H9 (cell line): Measurements from ENCODE around the gene BMPR2. TPM values are rescaled to one million over a fixed set of nuclear protein-coding genes. Genes with fewer than 3 reads are reported as not detected.

Source experiments
- DNase-seq: peaks from one replicate; pipeline ENCODE4 v3.0.0-alpha.2; 2017
- H2AFZ ChIP-seq: one replicate; pipeline ENCODE4 v1.6.1; 2013; ENCODE audit warnings: mild to moderate bottlenecking, low read length, control low read depth, moderate library complexity
- H2AK5ac ChIP-seq: 2 replicates; pipeline ENCODE4 v1.6.1; 2013; ENCODE audit warnings: low read length, control low read depth, mixed read lengths; ENCODE audit not compliant: insufficient read length
- H2BK120ac ChIP-seq: one replicate; pipeline ENCODE4 v1.6.1; 2013; ENCODE audit warnings: low read depth, mild to moderate bottlenecking, low read length, control low read depth, inconsistent platforms; ENCODE audit not compliant: poor library complexity, severe bottlenecking
- H2BK12ac ChIP-seq: 2 replicates; pipeline ENCODE4 v1.6.1; 2013; ENCODE audit warnings: low read length, control low read depth, mixed read lengths, low read depth; ENCODE audit not compliant: insufficient read length
- H2BK15ac ChIP-seq: 2 replicates; pipeline ENCODE4 v1.6.1; 2013; ENCODE audit warnings: low read depth, low read length, control low read depth
- H2BK20ac ChIP-seq: one replicate; pipeline ENCODE4 v1.6.1; 2013; ENCODE audit warnings: low read depth, mild to moderate bottlenecking, low read length, control low read depth, inconsistent platforms; ENCODE audit not compliant: poor library complexity, severe bottlenecking
- H2BK5ac ChIP-seq: 2 replicates; pipeline ENCODE4 v1.6.1; 2013; ENCODE audit warnings: low read length, control low read depth, mixed read lengths; ENCODE audit not compliant: insufficient read length
- H3K14ac ChIP-seq: 2 replicates; pipeline ENCODE4 v1.6.1; 2013; ENCODE audit warnings: low read length, control low read depth; ENCODE audit not compliant: insufficient read depth
- H3K18ac ChIP-seq: 2 replicates; pipeline ENCODE4 v1.6.1; 2013; ENCODE audit warnings: low read depth, mild to moderate bottlenecking, mixed read lengths, low read length, control low read depth; ENCODE audit not compliant: insufficient read length
- H3K23ac ChIP-seq: 2 replicates; pipeline ENCODE4 v1.6.1; 2013; ENCODE audit warnings: low read length, control low read depth, mixed read lengths, low read depth; ENCODE audit not compliant: insufficient read length
- H3K23me2 ChIP-seq: 2 replicates; pipeline ENCODE4 v1.6.1; 2013; ENCODE audit warnings: low read depth, mild to moderate bottlenecking, mixed read lengths, low read length, control low read depth; ENCODE audit not compliant: insufficient read length, poor library complexity, severe bottlenecking
- H3K27ac ChIP-seq: 2 replicates; pipeline ENCODE4 v1.5.1; 2013; ENCODE audit warnings: low read length, control low read depth, mixed read lengths, low read depth; ENCODE audit not compliant: insufficient read length
- H3K27me3 ChIP-seq: 2 replicates; pipeline ENCODE4 v1.6.1; 2013; ENCODE audit warnings: low read length, control low read depth, inconsistent platforms; ENCODE audit not compliant: insufficient read depth
- H3K4ac ChIP-seq: 2 replicates; pipeline ENCODE4 v1.6.1; 2013; ENCODE audit warnings: low read depth, mild to moderate bottlenecking, control low read depth, inconsistent platforms, low read length, moderate library complexity
- H3K4me1 ChIP-seq: 2 replicates; pipeline ENCODE4 v1.6.1; 2013; ENCODE audit warnings: low read length, control low read depth, inconsistent platforms; ENCODE audit not compliant: insufficient read depth
- H3K4me2 ChIP-seq: 2 replicates; pipeline ENCODE4 v1.6.1; 2013; ENCODE audit warnings: low read length, control low read depth, mixed read lengths; ENCODE audit not compliant: insufficient read length, insufficient read depth
- H3K56ac ChIP-seq: 2 replicates; pipeline ENCODE4 v1.6.1; 2013; ENCODE audit warnings: low read depth, mild to moderate bottlenecking, mixed read lengths, low read length, control low read depth; ENCODE audit not compliant: insufficient read length
- H3K79me1 ChIP-seq: 2 replicates; pipeline ENCODE4 v1.6.1; 2013; ENCODE audit warnings: low read depth, mild to moderate bottlenecking, moderate library complexity, low read length, control low read depth, inconsistent platforms; ENCODE audit not compliant: insufficient read depth, poor library complexity, severe bottlenecking
- H3K79me2 ChIP-seq: 2 replicates; pipeline ENCODE4 v1.6.1; 2013; ENCODE audit warnings: low read length, control low read depth, inconsistent platforms; ENCODE audit not compliant: insufficient read depth
- H3K9ac ChIP-seq: 2 replicates; pipeline ENCODE4 v1.6.1; 2013; ENCODE audit warnings: low read length, control low read depth, mixed read lengths; ENCODE audit not compliant: insufficient read length; ENCODE audit errors: extremely low read depth
- H3K9me3 ChIP-seq: one replicate; pipeline ENCODE4 v1.6.1; 2013; ENCODE audit warnings: low read depth, low read length, inconsistent platforms; ENCODE audit not compliant: control insufficient read depth
- H3T11ph ChIP-seq: one replicate; pipeline ENCODE4 v1.6.1; 2013; ENCODE audit warnings: mild to moderate bottlenecking, low read length, control low read depth, inconsistent platforms
- H4K20me1 ChIP-seq: one replicate; pipeline ENCODE4 v1.6.1; 2013; ENCODE audit not compliant: control insufficient read depth, insufficient read length, insufficient read depth
- H4K5ac ChIP-seq: 2 replicates; pipeline ENCODE4 v1.6.1; 2013; ENCODE audit warnings: low read depth, mild to moderate bottlenecking, mixed read lengths, low read length, control low read depth; ENCODE audit not compliant: insufficient read length
- H4K8ac ChIP-seq: replicated peaks from 2 replicates; pipeline ENCODE4 v1.6.1; 2013; ENCODE audit warnings: low read length, control low read depth, mixed read lengths, low read depth; ENCODE audit not compliant: insufficient read length
- H4K91ac ChIP-seq: 2 replicates; pipeline ENCODE4 v1.6.1; 2013; ENCODE audit warnings: low read depth, mild to moderate bottlenecking, moderate library complexity, mixed read lengths, low read length, control low read depth; ENCODE audit not compliant: insufficient read length
- H3K27ac Mint-ChIP-seq, 3 experiments: 2 replicates in 2 of 3; 3 replicates in 1 of 3; pipeline ENCODE4 v1.8.0; 2020 to 2021; ENCODE audit warnings: mixed read lengths in 3 of 3, mild to moderate bottlenecking in 1 of 3, moderate library complexity in 1 of 3
- H3K27me3 Mint-ChIP-seq: 2 replicates; pipeline ENCODE4 v1.8.0; 2021; ENCODE audit warnings: low read depth, mild to moderate bottlenecking, moderate library complexity, mixed read lengths
- H3K36me3 Mint-ChIP-seq, 3 experiments: 2 replicates in 2 of 3; 3 replicates in 1 of 3; pipeline ENCODE4 v1.8.0; 2020 to 2021; ENCODE audit warnings: low read depth in 3 of 3, mixed read lengths in 3 of 3; ENCODE audit not compliant: insufficient read depth in 1 of 3
- H3K4me1 Mint-ChIP-seq, 2 experiments: 2 replicates each; pipeline ENCODE4 v1.8.0; 2020; ENCODE audit warnings: mixed read lengths in 2 of 2
- H3K4me3 Mint-ChIP-seq, 2 experiments: 2 replicates in 1 of 2; 3 replicates in 1 of 2; pipeline ENCODE4 v1.8.0; 2020 to 2021; ENCODE audit warnings: mild to moderate bottlenecking in 2 of 2, mixed read lengths in 2 of 2, moderate library complexity in 1 of 2
- H3K9me3 Mint-ChIP-seq, 2 experiments: 2 replicates in 1 of 2; 3 replicates in 1 of 2; pipeline ENCODE4 v1.8.0; 2020; ENCODE audit warnings: mild to moderate bottlenecking in 2 of 2, mixed read lengths in 2 of 2, moderate library complexity in 1 of 2
- CTCF ChIP-seq: fragments of 200-600 bp; sonication (generic); conservative IDR thresholded peaks from 3 replicates; pipeline ENCODE4 v1.8.0; 2021; ENCODE audit warnings: antibody characterized with exemption, mild to moderate bottlenecking
- WGBS: extraction: QIAGEN DNeasy Blood & Tissue Kit; methylation state at CpG from one replicate; pipeline ENCODE4 v1.1.7; 2013; ENCODE audit warnings: missing lambda C conversion rate, low lambda C conversion rate, mixed read lengths; ENCODE audit not compliant: insufficient read length; ENCODE audit errors: extremely low coverage; 5-methylcytosine and 5-hydroxymethylcytosine counted together
- total RNA-seq: library from RNA; stranded (reverse); gene quantifications from 2 replicates; pipeline ENCODE4 v1.2.1, GENCODE V29; 2021

Gene BMPR2
- total RNA-seq, 1 experiment from 2014 or later, result 17.3 TPM

GRCh38 chr2:202455114-202455513 lies 79.0 kb downstream of the BMPR2 start:
- H2BK12ac ChIP-seq, result no peak overlapping the region
- no peak overlapping the region for H3K4me3 Mint-ChIP-seq
- WGBS, result no CpG with 5 or more reads among the region's 1 CpG

More at GRCh38 chr2:202455114-202455513, 79.0 kb downstream of the BMPR2 start:
- Histone ChIP-seq H3K4me2 (no peak overlapping the region), H3K18ac (no peak overlapping the region), H3K14ac (no peak overlapping the region), H4K91ac (no peak overlapping the region), H3K23ac (no peak overlapping the region), H3K27ac (no peak overlapping the region), H3K4ac (no peak overlapping the region), H3K9me3 (no peaks in the 10 kb centered on the region), H3K56ac (no peak overlapping the region), H2AFZ (no peak overlapping the region), H3K27me3 (no peaks in the 10 kb centered on the region), H3K4me1 (no peaks in the 10 kb centered on the region), H3K79me1 (no peaks in the 10 kb centered on the region), H2BK120ac (no peak overlapping the region), H3K79me2 (no peaks in the 10 kb centered on the region), H4K20me1 (no peaks in the 10 kb centered on the region), H3K23me2 (no peaks in the 10 kb centered on the region), H4K5ac (no peak overlapping the region), H4K8ac (no peak overlapping the region), H2BK5ac (no peak overlapping the region), H2BK20ac (no peak overlapping the region), H2AK5ac (no peak overlapping the region), H3T11ph (no peak overlapping the region), H3K9ac (no peak overlapping the region), H2BK15ac (no peak overlapping the region)
- no peaks in the 10 kb centered on the region for H3K4me1 Mint-ChIP-seq
- TF ChIP-seq CTCF, result no peak
- no peak overlapping the region for H3K27ac Mint-ChIP-seq
- no peaks in the 10 kb centered on the region for H3K27me3 Mint-ChIP-seq
- no peak for DNase-seq
- H3K9me3 Mint-ChIP-seq, result peaks cover 0 to 4% of the 10 kb centered on the region in 2 experiments; a peak in 3 of 5 replicates
- H3K36me3 Mint-ChIP-seq, result peaks cover 4 to 14% (median 12%) of the 10 kb centered on the region in 3 experiments; a peak in 6 of 7 replicates
